C4-2B (cell line): ENCODE measurements around the gene YIPF5.

Source experiments
- CTCF ChIP-seq: fragments of 450-650 bp; conservative IDR thresholded peaks from 2 replicates; pipeline ENCODE4 v1.5.1; 2017; ENCODE audit warnings: mild to moderate bottlenecking
- ZFX ChIP-seq: fragments of 450-650 bp; IDR thresholded peaks from 2 replicates; pipeline ENCODE4 v1.6.1; 2017

- TF ChIP-seq CTCF = no peak
- TF ChIP-seq ZFX = no peak
These were observed 2.5 kb downstream of the YIPF5 start for GRCh38 chr5:144167998-144168397.
